ENCODE measurements around the gene OGDH. TPM values are rescaled to one million over a fixed set of nuclear protein-coding genes. Genes with fewer than 3 reads are reported as not detected.
A peak's percentile ranks its signal among the peaks of the same experiment; 100 is the strongest.

The OGDH gene
- total RNA-seq, 3 donors from 2014 or later (not counting 1 experiment from before 2014, with no cell fraction given), result 69.2 to 86.7 (median 81.4) TPM

GRCh38 chr7:44624318-44624717 is 17.9 kb downstream of the OGDH start:
- Histone ChIP-seq H3K9me3 (ENCODE audit: control insufficient read depth, insufficient read depth, low read length) (no peaks in the 10 kb centered on the region), H3K27ac (ENCODE audit: low read length) (no peak overlapping the region), H3K4me3 (ENCODE audit: low read length) (no peak overlapping the region), H3K27me3 (ENCODE audit: control insufficient read depth, insufficient read depth, low read length) (no peaks in the 10 kb centered on the region), H3K36me3 (ENCODE audit: control insufficient read depth, insufficient read depth, low read length) (peaks cover 19% of the 10 kb centered on the region), H3K4me1 (ENCODE audit: control insufficient read depth, insufficient read depth, low read length) (peaks cover 54% of the 10 kb centered on the region)
- Mint-ChIP-seq H3K36me3 (no peaks in the 10 kb centered on the region), H3K27ac (peak overlapping the region; percentile 29 to 56), H3K27me3 (ENCODE audit: low read depth in 2 of 2) (no peaks in the 10 kb centered on the region), H3K9me3 (no peaks in the 10 kb centered on the region), H3K4me1 (peaks cover 37 to 47% of the 10 kb centered on the region in 2 donors), H3K4me3 (peak overlapping the region; percentile 28)
- TF ChIP-seq CTCF (IDR thresholded peaks at IDR 0.05), result no peak
- intact Hi-C loops (cut with micrococcal nuclease), result no loop called here
- WGBS (ENCODE audit: insufficient coverage), result 93% methylated on average over 9 of the region's 9 CpGs
- DNase-seq, result peak in 1 of 2 donors; percentile 41
- ATAC-seq, result no peak

GRCh38 chr7:44625526-44626471 is 19.4 kb downstream of the OGDH start:
- ATAC-seq (no peak), DNase-seq (peak in 1 of 2 donors; percentile 42)
- intact Hi-C loops (cut with micrococcal nuclease), result no loop called here
- Histone ChIP-seq H3K36me3 (ENCODE audit: control insufficient read depth, insufficient read depth, low read length) (peaks cover 19% of the 10 kb centered on the region), H3K27me3 (ENCODE audit: control insufficient read depth, insufficient read depth, low read length) (no peaks in the 10 kb centered on the region), H3K27ac (ENCODE audit: low read length) (peak overlapping the region; percentile 21), H3K4me1 (ENCODE audit: control insufficient read depth, insufficient read depth, low read length) (peaks cover 68% of the 10 kb centered on the region), H3K4me3 (ENCODE audit: low read length) (no peak overlapping the region), H3K9me3 (ENCODE audit: control insufficient read depth, insufficient read depth, low read length) (no peaks in the 10 kb centered on the region)
- Mint-ChIP-seq H3K27ac (peak overlapping the region in 1 of 2 donors; percentile 5), H3K27me3 (ENCODE audit: low read depth in 2 of 2) (no peaks in the 10 kb centered on the region), H3K9me3 (no peaks in the 10 kb centered on the region), H3K4me3 (no peak overlapping the region), H3K4me1 (peaks cover 48 to 55% of the 10 kb centered on the region in 2 donors), H3K36me3 (no peaks in the 10 kb centered on the region)
- WGBS (ENCODE audit: insufficient coverage), result 87% methylated on average over 6 of the region's 6 CpGs
- no peak for TF ChIP-seq CTCF (IDR thresholded peaks at IDR 0.05)

GRCh38 chr7:44626620-44627019 is 20.2 kb downstream of the OGDH start:
- Mint-ChIP-seq H3K27ac (peak overlapping the region in 1 of 2 donors; percentile 5), H3K36me3 (no peaks in the 10 kb centered on the region), H3K9me3 (no peaks in the 10 kb centered on the region), H3K27me3 (ENCODE audit: low read depth in 2 of 2) (no peaks in the 10 kb centered on the region), H3K4me3 (no peak overlapping the region), H3K4me1 (peaks cover 49 to 57% of the 10 kb centered on the region in 2 donors)
- 91% methylated on average over 4 of the region's 4 CpGs for WGBS (ENCODE audit: insufficient coverage)
- H3K36me3 ChIP-seq (ENCODE audit: control insufficient read depth, insufficient read depth, low read length), result peaks cover 19% of the 10 kb centered on the region
- no peaks in the 10 kb centered on the region for H3K9me3 ChIP-seq (ENCODE audit: control insufficient read depth, insufficient read depth, low read length)
- no peak overlapping the region for H3K4me3 ChIP-seq (ENCODE audit: low read length)
- intact Hi-C loops (cut with micrococcal nuclease), result no loop called here
- no peak for TF ChIP-seq CTCF (IDR thresholded peaks at IDR 0.05)
- ATAC-seq (no peak), DNase-seq (no peak)
- H3K27me3 ChIP-seq (ENCODE audit: control insufficient read depth, insufficient read depth, low read length), result no peaks in the 10 kb centered on the region
- peaks cover 70% of the 10 kb centered on the region for H3K4me1 ChIP-seq (ENCODE audit: control insufficient read depth, insufficient read depth, low read length)
- no peak overlapping the region for H3K27ac ChIP-seq (ENCODE audit: low read length)

Measured in natural killer cell (primary cell).